Heart left ventricle (tissue), 13 donors: ENCODE measurements around the gene CAMK2B.

ENCODE experiments used
- CTCF ChIP-seq, 12 donors: fragments of 200-600 bp; sonication (generic) in 4 of 12; IDR thresholded peaks; one replicate each; pipeline versions ENCODE4 v1.5.0 to v1.8.0; 2018 to 2022; ENCODE audit warnings: antibody characterized with exemption in 12 of 12, mild to moderate bottlenecking in 5 of 12
- POLR2A ChIP-seq, 2 donors: fragments of 450-650 bp; IDR thresholded peaks; one replicate each; pipeline ENCODE4 v1.6.1; 2017; ENCODE audit warnings: antibody characterized with exemption in 2 of 2, mild to moderate bottlenecking in 2 of 2, moderate library complexity in 2 of 2
- donor health status: ischemic (EF 13 %, LVEDD 7.1; RV severe dilation, severe dysfunction).
- donor health status: DM: no; HTN: yes; CAD: no.
- donor health status: DM: no; HTN: no; CAD: no.
- donor health status: ischemic (EF 25% LVEDD 6.9; RV normal size, moderate dysfunction).
- donor health status: ischemic (EF 25% LVEDD 5.7; RV mildly dilated, moderate dysfunction).
- donor health status: ischemic (EF 35%, LVEDD 5.7; RV mildly dilated, moderate dysfunction).
- donor health status: nonischemic (EF 11% LVEDD 7.7; RV severe dilation, severe dysfunction).
- donor health status: DM: yes; HTN: yes; CAD: no.
- donor health status: PGD.
- donor health status: ischemic (EF 29% LVEDD 5.4; RV normal size, mild dysfunction).
- donor health status: nonischemic (EF 23%, LVEDD 6.1; RV moderate dilation, normal function).

GRCh38 chr7:44177570-44178131, 147.7 kb downstream of the CAMK2B start:
- TF ChIP-seq CTCF (IDR thresholded peaks at IDR 0.05) = no peak
- TF ChIP-seq POLR2A (IDR thresholded peaks at IDR 0.05) = no peak
